ENCODE data around the gene REEP1. TPM values are rescaled to one million over a fixed set of nuclear protein-coding genes. Genes with fewer than 3 reads are reported as not detected.
A peak's percentile ranks its signal among the peaks of the same experiment; 100 is the strongest.

REEP1 gene
- total RNA-seq, 6 donors from 2014 or later: 4.1 to 10.4 (median 7.5) TPM

- TF ChIP-seq CTCF (IDR thresholded peaks at IDR 0.05): no peak
- TF ChIP-seq EP300 (IDR thresholded peaks at IDR 0.05): no peak
- TF ChIP-seq POLR2AphosphoS5 (IDR thresholded peaks at IDR 0.05): no peak
- TF ChIP-seq POLR2A (IDR thresholded peaks at IDR 0.05): no peak
- peaks cover 14 to 29% (median 19%) of the 10 kb centered on the region in 4 donors for H3K4me1 ChIP-seq
- H3K27ac ChIP-seq: peak overlapping the region; percentile 74 to 84 (median 78)
- H3K9me3 ChIP-seq: no peaks in the 10 kb centered on the region
- no peaks in the 10 kb centered on the region for H3K36me3 ChIP-seq
- ATAC-seq (ENCODE audit: low FRiP score in 2 of 2) (no peak), DNase-seq (no peak)
- peak overlapping the region; percentile 56 to 88 (median 72) for H3K4me3 ChIP-seq
- 3 to 4% methylated on average over 8 of the region's 8 CpGs for WGBS, 2 donors
- H3K27me3 ChIP-seq: no peaks in the 10 kb centered on the region
Measured at GRCh38 chr2:86199834-86200177, 137.6 kb downstream of the REEP1 start.

DNA sequence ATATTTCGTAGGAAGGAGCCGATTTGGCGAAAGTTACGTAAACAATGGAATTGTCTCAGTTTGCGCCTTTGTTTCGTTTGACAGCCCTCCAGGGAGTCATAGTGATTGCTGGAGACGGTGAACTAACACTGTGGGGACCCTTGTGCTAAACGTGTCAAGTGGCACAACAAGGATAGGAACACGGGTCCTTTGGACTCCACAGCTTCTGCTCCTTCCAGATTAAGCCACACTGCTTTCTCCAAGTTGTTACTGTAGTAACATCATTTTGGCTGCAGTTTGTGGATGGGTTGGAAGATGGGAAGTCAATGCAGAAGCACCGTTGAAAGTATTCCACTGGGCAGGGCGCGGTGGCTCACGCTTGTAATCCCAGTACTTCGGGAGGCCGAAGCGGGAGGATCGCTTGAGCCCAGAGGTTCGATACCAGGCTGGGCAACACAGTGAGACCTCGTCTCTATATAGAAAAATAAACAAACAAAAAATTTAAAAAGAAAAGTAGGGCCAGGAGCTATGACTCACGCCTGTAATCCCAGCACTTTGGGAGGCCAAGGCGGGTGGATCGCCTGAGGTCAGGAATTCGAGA lies 141.5 kb downstream of the REEP1 start:
- Histone ChIP-seq H3K27ac (peak overlapping the region; percentile 96 to 100 (median 98)), H3K4me3 (peak overlapping the region; percentile 70 to 98 (median 76)), H3K36me3 (no peaks in the 10 kb centered on the region), H3K4me1 (peaks cover 31 to 57% (median 36%) of the 10 kb centered on the region in 4 donors), H3K27me3 (no peaks in the 10 kb centered on the region), H3K9me3 (no peaks in the 10 kb centered on the region)
- TF ChIP-seq POLR2A (IDR thresholded peaks at IDR 0.05) (no peak), CTCF (IDR thresholded peaks at IDR 0.05) (no peak), EP300 (IDR thresholded peaks at IDR 0.05) (no peak), POLR2AphosphoS5 (IDR thresholded peaks at IDR 0.05) (no peak)
- no peak for DNase-seq
- 49 to 51% methylated on average over 23 of the region's 23 CpGs for WGBS, 2 donors
- no peak for ATAC-seq (ENCODE audit: low FRiP score in 2 of 2)

DNA sequence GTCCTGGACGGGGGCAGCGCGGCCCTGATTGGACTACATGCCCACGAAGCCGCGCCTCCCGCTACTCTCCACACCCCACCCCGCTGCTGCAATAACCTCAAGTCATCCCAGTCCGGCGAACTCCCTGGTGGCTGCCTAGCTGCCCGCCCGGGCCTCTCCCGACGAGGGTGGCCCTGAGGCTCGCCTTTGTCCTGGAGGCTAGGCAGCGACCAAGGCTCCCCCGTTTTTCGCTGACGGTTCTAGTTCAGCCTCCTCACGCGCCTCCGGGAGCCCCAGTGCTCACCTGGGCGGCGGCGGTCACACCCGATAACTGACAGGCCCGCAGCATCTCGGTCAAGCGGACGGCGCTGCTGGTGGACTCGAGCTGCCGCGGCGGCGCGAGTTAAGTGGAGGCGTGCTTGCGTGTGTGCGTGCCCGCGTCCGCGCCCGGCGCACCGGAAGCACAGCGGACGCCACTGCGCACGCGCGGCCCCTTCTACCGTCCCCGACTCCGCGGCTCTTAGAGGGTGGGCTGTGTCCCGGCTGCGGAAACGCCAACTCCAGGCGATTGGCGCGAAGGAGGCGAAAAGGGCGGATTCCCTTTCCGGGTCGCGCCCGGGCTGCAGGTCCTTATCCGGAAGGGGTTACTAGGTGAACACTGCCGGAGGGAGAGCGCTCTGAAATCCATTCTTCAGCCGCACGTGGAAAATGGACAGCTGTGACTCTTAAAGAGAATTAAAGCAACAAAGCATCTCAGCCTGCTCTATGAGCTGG lies 142.2 kb downstream of the REEP1 start, which contains the start of gene IMMT:
Gene IMMT, minus strand, starts transcription at position 408 of the 753 bp plus-strand sequence. Its CDS starts 80 bp downstream, at position 328.
- WGBS, 2 donors: 0% methylated on average over 6 to 74 of the region's 74 CpGs
- no peaks in the 10 kb centered on the region for H3K9me3 ChIP-seq
- DNase-seq (peak; percentile 96 to 99), ATAC-seq (ENCODE audit: low FRiP score in 2 of 2) (peak; percentile 97 to 98)
- H3K36me3 ChIP-seq: no peaks in the 10 kb centered on the region
- no peaks in the 10 kb centered on the region for H3K27me3 ChIP-seq
- peak in 1 of 4 donors; percentile 42 for TF ChIP-seq EP300 (IDR thresholded peaks at IDR 0.05)
- peak; percentile 42 to 96 (median 82) for TF ChIP-seq POLR2A (IDR thresholded peaks at IDR 0.05)
- TF ChIP-seq CTCF (IDR thresholded peaks at IDR 0.05): peak in 2 of 6 experiments; percentile 25 to 26
- TF ChIP-seq POLR2AphosphoS5 (IDR thresholded peaks at IDR 0.05): peak; percentile 87 to 95
- peak within 1 kb of the TSS; percentile 74 to 98 (median 78) for H3K4me3 ChIP-seq
- H3K4me1 ChIP-seq: peaks cover 27 to 57% (median 35%) of the 10 kb centered on the region in 4 donors
- peak within 1 kb of the TSS; percentile 96 to 100 (median 98) for H3K27ac ChIP-seq

DNA sequence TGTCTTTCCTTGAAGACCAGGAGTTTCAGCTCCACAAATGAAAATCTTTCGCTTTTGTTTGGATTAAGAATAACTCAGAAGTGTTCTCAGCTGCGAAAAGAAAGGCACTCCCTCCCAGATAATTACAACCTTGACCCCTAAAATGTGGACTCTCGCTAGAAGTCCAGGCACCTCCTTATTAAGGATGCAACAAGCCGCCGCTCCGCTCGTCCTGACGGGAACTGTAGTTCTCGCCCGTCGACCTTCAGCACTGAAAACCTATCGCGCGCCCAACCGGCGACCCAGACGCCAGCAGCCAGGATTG lies 142.7 kb downstream of the REEP1 start:
- WGBS, 2 donors: 0 to 2% methylated on average over 16 to 17 of the region's 17 CpGs
- peaks cover 0 to 5% (median 0%) of the 10 kb centered on the region in 4 donors for H3K36me3 ChIP-seq
- H3K4me3 ChIP-seq: peak overlapping the region in 3 of 4 donors; percentile 74 to 98 (median 79)
- peak overlapping the region; percentile 96 to 100 (median 98) for H3K27ac ChIP-seq
- DNase-seq (peak in 1 of 2 donors; percentile 98), ATAC-seq (ENCODE audit: low FRiP score in 2 of 2) (no peak)
- no peaks in the 10 kb centered on the region for H3K27me3 ChIP-seq
- TF ChIP-seq POLR2A (IDR thresholded peaks at IDR 0.05) (no peak), CTCF (IDR thresholded peaks at IDR 0.05) (no peak), EP300 (IDR thresholded peaks at IDR 0.05) (no peak), POLR2AphosphoS5 (IDR thresholded peaks at IDR 0.05) (no peak)
- H3K9me3 ChIP-seq: no peaks in the 10 kb centered on the region
- H3K4me1 ChIP-seq: peaks cover 24 to 57% (median 34%) of the 10 kb centered on the region in 4 donors
